Parathyroid adenoma (tissue), 2 donors: ENCODE results near the gene GRK2.
A peak's percentile ranks its signal among the peaks of the same experiment; 100 is the strongest.
"Not testable (repeated sequence)": the region's sequence is repeated elsewhere in the genome, so short reads cannot be mapped to it uniquely, and the experiment has no call there.

Experiments used
- H2AFZ ChIP-seq: fragments of 300-600 bp; sonication (generic); one replicate; pipeline ENCODE4 v1.7.0; 2017; ENCODE audit warnings: antibody characterized with exemption, mild to moderate bottlenecking
- H3K27ac ChIP-seq: fragments of 300-600 bp; sonication (generic); one replicate; pipeline ENCODE4 v1.7.0; 2017
- H3K27me3 ChIP-seq: fragments of 300-600 bp; sonication (generic); one replicate; pipeline ENCODE4 v1.7.0; 2017; ENCODE audit warnings: low read length; ENCODE audit not compliant: control insufficient read depth, insufficient read depth
- H3K36me3 ChIP-seq: fragments of 300-600 bp; sonication (generic); one replicate; pipeline ENCODE4 v1.7.0; 2017; ENCODE audit warnings: low read length; ENCODE audit not compliant: control insufficient read depth, insufficient read depth
- H3K4me1 ChIP-seq: fragments of 300-600 bp; sonication (generic); one replicate; pipeline ENCODE4 v1.7.0; 2017; ENCODE audit warnings: control low read depth
- H3K4me2 ChIP-seq: fragments of 300-600 bp; sonication (generic); one replicate; pipeline ENCODE4 v1.7.0; 2017; ENCODE audit warnings: low read length
- H3K4me3 ChIP-seq: fragments of 300-600 bp; sonication (generic); one replicate; pipeline ENCODE4 v1.7.0; 2017; ENCODE audit warnings: low read depth, low read length
- H3K79me2 ChIP-seq: fragments of 300-600 bp; sonication (generic); one replicate; pipeline ENCODE4 v1.7.0; 2017; ENCODE audit warnings: control low read depth
- H3K9ac ChIP-seq: fragments of 300-600 bp; sonication (generic); one replicate; pipeline ENCODE4 v1.7.0; 2017; ENCODE audit warnings: mild to moderate bottlenecking
- H3K9me3 ChIP-seq: fragments of 300-600 bp; sonication (generic); one replicate; pipeline ENCODE4 v1.7.0; 2017; ENCODE audit warnings: low read length; ENCODE audit not compliant: control insufficient read depth
- TF ChIP-seq, protein P1 (sequence below): fragments of 300-600 bp; sonication (generic); IDR thresholded peaks from one replicate; pipeline ENCODE4 v1.7.0; 2017; ENCODE audit warnings: antibody characterized with exemption, mild to moderate bottlenecking
- donor health status: primary hyperparathyroidism.

Gene GRK2

DNA sequence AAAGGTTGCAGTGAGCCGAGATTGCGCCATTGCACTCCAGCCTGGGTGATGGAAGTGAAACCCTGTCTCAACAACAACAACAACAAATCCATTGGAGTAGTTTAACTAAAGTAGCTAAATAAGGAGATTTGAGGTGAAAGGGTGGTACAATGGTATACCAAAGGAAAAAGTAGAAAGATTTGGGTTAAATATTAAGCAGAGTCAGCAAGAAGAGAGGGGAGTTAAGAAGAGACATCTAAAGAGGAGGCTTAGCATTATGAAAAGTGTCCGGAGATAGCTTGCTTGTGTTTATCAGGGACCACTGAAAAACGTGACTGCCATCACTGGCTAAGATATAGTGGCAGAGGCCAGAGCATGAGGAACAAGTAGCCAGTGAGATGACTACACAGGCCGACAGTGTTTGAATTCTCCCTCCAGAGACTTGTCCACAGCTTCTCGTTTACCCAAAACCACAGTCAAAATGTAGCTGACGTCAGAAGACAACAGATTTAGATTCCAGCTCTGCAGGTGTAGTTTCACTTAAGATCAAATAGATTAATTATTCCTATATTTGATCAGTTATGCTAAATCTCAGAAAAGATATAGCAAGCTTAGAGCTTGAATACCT is 32.6 kb upstream of the GRK2 start:
- Histone ChIP-seq H3K27ac (no peak overlapping the region), H3K27me3 (no peaks in the 10 kb centered on the region), H3K4me2 (no peak overlapping the region), H3K9ac (no peak overlapping the region), H2AFZ (no peak overlapping the region), H3K79me2 (no peaks in the 10 kb centered on the region), H3K4me1 (no peaks in the 10 kb centered on the region), H3K9me3 (no peaks in the 10 kb centered on the region), H3K4me3 (no peak overlapping the region), H3K36me3 (no peaks in the 10 kb centered on the region)
- TF ChIP-seq, protein P1, sequence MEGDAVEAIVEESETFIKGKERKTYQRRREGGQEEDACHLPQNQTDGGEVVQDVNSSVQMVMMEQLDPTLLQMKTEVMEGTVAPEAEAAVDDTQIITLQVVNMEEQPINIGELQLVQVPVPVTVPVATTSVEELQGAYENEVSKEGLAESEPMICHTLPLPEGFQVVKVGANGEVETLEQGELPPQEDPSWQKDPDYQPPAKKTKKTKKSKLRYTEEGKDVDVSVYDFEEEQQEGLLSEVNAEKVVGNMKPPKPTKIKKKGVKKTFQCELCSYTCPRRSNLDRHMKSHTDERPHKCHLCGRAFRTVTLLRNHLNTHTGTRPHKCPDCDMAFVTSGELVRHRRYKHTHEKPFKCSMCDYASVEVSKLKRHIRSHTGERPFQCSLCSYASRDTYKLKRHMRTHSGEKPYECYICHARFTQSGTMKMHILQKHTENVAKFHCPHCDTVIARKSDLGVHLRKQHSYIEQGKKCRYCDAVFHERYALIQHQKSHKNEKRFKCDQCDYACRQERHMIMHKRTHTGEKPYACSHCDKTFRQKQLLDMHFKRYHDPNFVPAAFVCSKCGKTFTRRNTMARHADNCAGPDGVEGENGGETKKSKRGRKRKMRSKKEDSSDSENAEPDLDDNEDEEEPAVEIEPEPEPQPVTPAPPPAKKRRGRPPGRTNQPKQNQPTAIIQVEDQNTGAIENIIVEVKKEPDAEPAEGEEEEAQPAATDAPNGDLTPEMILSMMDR: no peak

DNA sequence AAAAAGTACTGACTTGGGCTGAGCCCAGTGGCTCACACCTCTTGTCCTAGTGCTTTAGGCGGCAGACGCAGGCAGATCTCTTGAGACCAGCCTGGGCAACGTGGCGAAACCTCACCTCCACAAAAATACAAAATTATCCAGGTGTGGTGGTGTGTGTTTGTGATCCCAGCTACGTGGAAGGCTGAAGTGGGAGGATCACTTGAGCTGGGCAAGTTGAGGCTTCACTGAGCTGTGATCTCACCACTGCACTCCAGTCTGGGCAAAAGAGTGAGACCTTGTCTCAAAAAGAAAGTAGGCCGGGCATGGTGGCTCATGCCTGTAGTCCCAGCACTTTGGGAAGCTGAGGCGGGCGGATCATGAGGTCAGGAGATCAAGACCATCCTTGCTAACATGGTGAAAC is 31.7 kb upstream of the GRK2 start:
- H3K9me3 ChIP-seq, H3K27me3 ChIP-seq, H3K4me3 ChIP-seq, H3K4me2 ChIP-seq, H3K79me2 ChIP-seq, H3K36me3 ChIP-seq, H3K27ac ChIP-seq, H2AFZ ChIP-seq, H3K9ac ChIP-seq, H3K4me1 ChIP-seq: not testable (repeated sequence)

DNA sequence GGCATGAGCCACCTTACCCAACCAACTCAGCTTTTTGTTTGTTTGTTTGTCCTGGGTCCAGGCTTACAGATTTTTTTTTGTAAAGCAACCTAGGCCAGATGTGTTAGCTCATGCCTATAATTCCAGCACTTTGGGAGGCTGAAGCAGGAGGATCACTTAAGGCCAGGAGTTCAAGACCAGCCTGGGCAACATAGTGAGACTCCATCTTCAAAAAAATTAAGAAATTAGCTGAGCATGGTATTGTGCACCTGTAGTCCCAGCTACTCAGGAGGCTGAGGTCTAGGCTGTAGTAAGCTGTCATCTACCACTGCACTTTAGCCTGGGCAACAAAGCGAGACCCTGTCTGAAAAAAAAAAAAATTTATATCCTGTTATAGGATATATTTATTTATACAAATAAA is 28.7 kb upstream of the GRK2 start:
- TF ChIP-seq, protein P1: no peak
- H3K27me3 ChIP-seq: no peaks in the 10 kb centered on the region
- peaks cover 8% of the 10 kb centered on the region for H3K4me1 ChIP-seq
- H3K9ac ChIP-seq: no peak overlapping the region
- H3K4me2 ChIP-seq: no peak overlapping the region
- peaks cover 8% of the 10 kb centered on the region for H3K79me2 ChIP-seq
- H2AFZ ChIP-seq: no peak overlapping the region
- H3K27ac ChIP-seq: no peak overlapping the region
- H3K4me3 ChIP-seq: no peak overlapping the region
- no peaks in the 10 kb centered on the region for H3K9me3 ChIP-seq
- no peaks in the 10 kb centered on the region for H3K36me3 ChIP-seq

DNA sequence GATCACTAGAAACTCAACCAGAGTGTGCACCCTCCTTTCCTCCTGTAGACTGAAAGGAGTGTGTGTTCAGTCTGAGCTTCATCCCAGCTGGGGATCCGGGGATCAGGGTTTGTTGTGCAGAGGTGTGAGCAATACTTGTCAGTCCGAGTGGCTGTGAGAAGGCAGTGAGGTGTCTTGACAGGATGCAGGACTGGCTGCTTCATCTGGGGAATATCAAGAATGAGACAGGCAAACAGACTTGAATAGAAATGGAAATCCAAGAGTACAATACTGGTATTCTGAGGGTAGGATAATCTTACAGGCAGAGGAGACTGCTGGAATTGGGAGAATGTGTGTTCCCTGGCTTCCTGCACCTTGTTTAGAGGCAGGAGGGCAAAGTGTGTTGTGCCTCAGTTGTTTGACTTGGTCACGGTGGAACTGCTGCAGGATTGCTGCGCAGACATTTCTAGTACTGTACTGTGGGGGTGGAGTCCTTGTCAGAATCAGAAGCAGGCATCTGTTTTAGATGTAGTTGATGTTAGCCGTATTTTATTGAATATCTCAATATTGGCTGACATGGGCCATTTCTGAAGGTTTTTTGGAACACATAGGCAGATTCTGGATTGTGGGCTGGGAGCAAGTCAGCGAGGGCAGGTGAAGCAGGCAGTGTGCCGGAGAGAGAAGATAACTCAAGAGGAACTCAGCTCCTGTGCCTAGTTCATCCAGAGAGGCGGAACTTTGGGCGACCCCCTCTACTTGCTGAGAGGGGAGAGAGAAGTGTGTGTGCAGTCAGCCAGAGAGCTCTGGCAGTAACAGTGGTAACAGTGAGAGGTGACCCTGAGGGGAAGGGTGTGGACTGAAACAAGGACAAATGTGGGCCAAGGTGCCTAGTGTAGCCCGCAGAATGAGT is 27.1 kb upstream of the GRK2 start:
- peak overlapping the region; percentile 69 for H3K4me2 ChIP-seq
- H3K4me1 ChIP-seq: peaks cover 10% of the 10 kb centered on the region
- H2AFZ ChIP-seq: peak overlapping the region; percentile 42
- no peaks in the 10 kb centered on the region for H3K27me3 ChIP-seq
- TF ChIP-seq, protein P1: no peak
- H3K4me3 ChIP-seq: peak overlapping the region; percentile 14
- H3K36me3 ChIP-seq: no peaks in the 10 kb centered on the region
- H3K9ac ChIP-seq: no peak overlapping the region
- H3K79me2 ChIP-seq: peaks cover 22% of the 10 kb centered on the region
- no peaks in the 10 kb centered on the region for H3K9me3 ChIP-seq
- peak overlapping the region; percentile 98 for H3K27ac ChIP-seq

DNA sequence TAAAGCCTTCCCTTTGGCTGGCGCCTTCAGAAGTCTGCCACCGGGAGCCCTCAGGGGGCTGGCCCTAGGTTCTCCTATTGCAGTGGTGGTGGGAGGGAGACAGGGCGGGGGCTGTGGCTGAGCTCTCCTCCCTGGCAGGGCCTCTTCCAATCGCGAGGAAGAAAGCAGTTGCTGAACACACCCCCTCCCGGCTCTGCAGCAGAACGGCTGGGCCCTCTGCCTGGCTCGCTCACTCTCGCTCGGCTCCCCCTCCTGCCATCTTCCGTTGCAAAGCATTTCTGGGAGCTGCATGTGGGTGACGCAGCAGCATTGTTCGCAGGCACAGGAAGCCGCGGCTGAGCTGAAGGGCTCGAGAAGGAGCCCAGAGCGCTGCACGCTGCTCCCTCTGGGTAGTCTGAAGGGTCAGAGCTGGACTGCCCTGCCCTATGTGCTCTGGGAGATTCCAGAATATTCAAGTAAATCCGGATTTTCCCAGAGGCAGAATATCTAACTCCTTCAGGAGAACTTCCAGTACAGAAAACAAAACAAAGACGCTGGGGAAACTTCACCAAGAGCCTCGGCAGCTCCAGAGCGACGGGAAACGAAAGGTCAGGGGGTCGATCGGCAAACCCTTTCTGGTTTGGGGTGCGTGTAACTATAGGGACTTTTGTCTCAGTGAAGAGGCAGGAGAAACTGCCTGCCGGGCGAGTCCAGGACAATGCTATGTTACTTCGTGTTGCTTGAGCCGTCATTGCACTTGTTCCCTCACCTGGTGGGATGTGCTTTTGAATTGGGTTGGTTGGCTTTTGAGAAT is 26.3 kb upstream of the GRK2 start:
- no peaks in the 10 kb centered on the region for H3K36me3 ChIP-seq
- peaks cover 25% of the 10 kb centered on the region for H3K79me2 ChIP-seq
- peak overlapping the region; percentile 68 for H2AFZ ChIP-seq
- H3K4me3 ChIP-seq: peak overlapping the region; percentile 86
- TF ChIP-seq, protein P1: peak; percentile 9
- H3K9ac ChIP-seq: peak overlapping the region; percentile 72
- no peaks in the 10 kb centered on the region for H3K9me3 ChIP-seq
- peak overlapping the region; percentile 98 for H3K27ac ChIP-seq
- peaks cover 10% of the 10 kb centered on the region for H3K4me1 ChIP-seq
- no peaks in the 10 kb centered on the region for H3K27me3 ChIP-seq
- H3K4me2 ChIP-seq: peak overlapping the region; percentile 76
